Mesenchymal stem cell (in vitro differentiated cells and primary cell): ENCODE measurements around the gene SOX21.

Source experiments
- DNase-seq: peaks from one replicate; pipeline ENCODE4 v3.0.0-alpha.2; 2013
- H2AFZ ChIP-seq: one replicate; pipeline ENCODE4 v1.6.1; 2013; ENCODE audit warnings: low read depth, mild to moderate bottlenecking, control low read depth, inconsistent platforms, low read length, moderate library complexity
- H2AK5ac ChIP-seq: 2 replicates; pipeline ENCODE4 v1.6.1; 2013; ENCODE audit warnings: low read length, moderate library complexity, mild to moderate bottlenecking, inconsistent platforms; ENCODE audit not compliant: severe bottlenecking
- H2BK120ac ChIP-seq: one replicate; pipeline ENCODE4 v1.6.1; 2013; ENCODE audit warnings: low read depth, mild to moderate bottlenecking, inconsistent platforms, low read length, moderate library complexity
- H2BK12ac ChIP-seq, 2 experiments: one replicate each; pipeline ENCODE4 v1.6.1; 2013; ENCODE audit warnings: inconsistent platforms in 2 of 2, low read length in 2 of 2, mild to moderate bottlenecking in 2 of 2, moderate library complexity in 2 of 2, control low read depth in 1 of 2
- H2BK15ac ChIP-seq: one replicate; pipeline ENCODE4 v1.6.1; 2013; ENCODE audit warnings: mild to moderate bottlenecking, low read depth, inconsistent platforms; ENCODE audit not compliant: poor library complexity, severe bottlenecking
- H2BK5ac ChIP-seq: 2 replicates; pipeline ENCODE4 v1.6.1; 2013; ENCODE audit warnings: low read depth, mild to moderate bottlenecking, low read length, control low read depth, inconsistent platforms; ENCODE audit not compliant: poor library complexity, severe bottlenecking
- H3K14ac ChIP-seq, 2 experiments: one replicate each; pipeline ENCODE4 v1.6.1; 2013; ENCODE audit warnings: inconsistent platforms in 2 of 2, low read length in 2 of 2, control low read depth in 1 of 2, mild to moderate bottlenecking in 1 of 2, moderate library complexity in 1 of 2
- H3K18ac ChIP-seq, 2 experiments: one replicate each; pipeline ENCODE4 v1.6.1; 2013; ENCODE audit warnings: inconsistent platforms in 2 of 2, low read length in 2 of 2, control low read depth in 1 of 2, low read depth in 1 of 2, mild to moderate bottlenecking in 1 of 2
- H3K23ac ChIP-seq, 2 experiments: one replicate each; pipeline ENCODE4 v1.6.1; 2013; ENCODE audit warnings: inconsistent platforms in 2 of 2, low read length in 2 of 2, mild to moderate bottlenecking in 2 of 2, moderate library complexity in 2 of 2, control low read depth in 1 of 2
- H3K27ac ChIP-seq: 2 replicates; pipeline ENCODE4 v1.5.1; 2013; ENCODE audit warnings: mild to moderate bottlenecking, moderate library complexity, low read length, control low read depth, inconsistent platforms; ENCODE audit not compliant: poor library complexity, severe bottlenecking
- H3K27me3 ChIP-seq, 2 experiments: 2 replicates each; pipeline versions ENCODE4 v1.6.1 to v1.7.0; 2013; ENCODE audit warnings: low read length in 2 of 2, mild to moderate bottlenecking in 2 of 2, moderate library complexity in 2 of 2, control low read depth in 1 of 2, inconsistent platforms in 1 of 2; ENCODE audit not compliant: control insufficient read depth in 1 of 2, insufficient read depth in 1 of 2
- H3K36me3 ChIP-seq, 2 experiments: 2 replicates each; pipeline versions ENCODE4 v1.6.1 to v1.7.0; 2013; ENCODE audit warnings: low read length in 2 of 2, control low read depth in 1 of 2, inconsistent platforms in 1 of 2, low read depth in 1 of 2, mild to moderate bottlenecking in 1 of 2; ENCODE audit not compliant: insufficient read depth in 2 of 2, control insufficient read depth in 1 of 2
- H3K4ac ChIP-seq, 2 experiments: one replicate each; pipeline ENCODE4 v1.6.1; 2013; ENCODE audit warnings: inconsistent platforms in 2 of 2, low read length in 2 of 2, mild to moderate bottlenecking in 2 of 2, moderate library complexity in 2 of 2, control low read depth in 1 of 2, low read depth in 1 of 2
- H3K4me1 ChIP-seq: 2 replicates; pipeline ENCODE4 v1.6.1; 2013; ENCODE audit warnings: low read depth, low read length, control low read depth; ENCODE audit not compliant: control insufficient read depth, insufficient read depth
- H3K4me2 ChIP-seq: 2 replicates; pipeline ENCODE4 v1.6.1; 2013; ENCODE audit warnings: low read length, mild to moderate bottlenecking, inconsistent platforms; ENCODE audit not compliant: poor library complexity, severe bottlenecking
- H3K4me3 ChIP-seq, 2 experiments: 2 replicates each; pipeline versions ENCODE4 v1.5.1 to v1.7.0; 2013; ENCODE audit warnings: low read length in 2 of 2, mild to moderate bottlenecking in 2 of 2, control low read depth in 1 of 2, low read depth in 1 of 2; ENCODE audit not compliant: insufficient read depth in 1 of 2
- H3K79me1 ChIP-seq: replicated peaks from 2 replicates; pipeline ENCODE4 v1.6.1; 2013; ENCODE audit warnings: mild to moderate bottlenecking, control low read depth, low read length, inconsistent platforms; ENCODE audit not compliant: poor library complexity, severe bottlenecking
- H3K9ac ChIP-seq: 2 replicates; pipeline ENCODE4 v1.7.0; 2013; ENCODE audit warnings: mild to moderate bottlenecking, low read length, moderate library complexity
- H3K9me3 ChIP-seq: 2 replicates; pipeline ENCODE4 v1.7.0; 2013; ENCODE audit warnings: mild to moderate bottlenecking, low read length; ENCODE audit not compliant: control insufficient read depth
- H4K8ac ChIP-seq: one replicate; pipeline ENCODE4 v1.6.1; 2013; ENCODE audit warnings: inconsistent platforms, mild to moderate bottlenecking, low read length, moderate library complexity
- H4K91ac ChIP-seq: one replicate; pipeline ENCODE4 v1.6.1; 2013; ENCODE audit warnings: mild to moderate bottlenecking, low read length, inconsistent platforms
- WGBS: methylation state at CpG from one replicate; pipeline ENCODE4 v1.1.7; 2013; ENCODE audit warnings: mixed read lengths; 5-methylcytosine and 5-hydroxymethylcytosine counted together

The SOX21 gene

DNA sequence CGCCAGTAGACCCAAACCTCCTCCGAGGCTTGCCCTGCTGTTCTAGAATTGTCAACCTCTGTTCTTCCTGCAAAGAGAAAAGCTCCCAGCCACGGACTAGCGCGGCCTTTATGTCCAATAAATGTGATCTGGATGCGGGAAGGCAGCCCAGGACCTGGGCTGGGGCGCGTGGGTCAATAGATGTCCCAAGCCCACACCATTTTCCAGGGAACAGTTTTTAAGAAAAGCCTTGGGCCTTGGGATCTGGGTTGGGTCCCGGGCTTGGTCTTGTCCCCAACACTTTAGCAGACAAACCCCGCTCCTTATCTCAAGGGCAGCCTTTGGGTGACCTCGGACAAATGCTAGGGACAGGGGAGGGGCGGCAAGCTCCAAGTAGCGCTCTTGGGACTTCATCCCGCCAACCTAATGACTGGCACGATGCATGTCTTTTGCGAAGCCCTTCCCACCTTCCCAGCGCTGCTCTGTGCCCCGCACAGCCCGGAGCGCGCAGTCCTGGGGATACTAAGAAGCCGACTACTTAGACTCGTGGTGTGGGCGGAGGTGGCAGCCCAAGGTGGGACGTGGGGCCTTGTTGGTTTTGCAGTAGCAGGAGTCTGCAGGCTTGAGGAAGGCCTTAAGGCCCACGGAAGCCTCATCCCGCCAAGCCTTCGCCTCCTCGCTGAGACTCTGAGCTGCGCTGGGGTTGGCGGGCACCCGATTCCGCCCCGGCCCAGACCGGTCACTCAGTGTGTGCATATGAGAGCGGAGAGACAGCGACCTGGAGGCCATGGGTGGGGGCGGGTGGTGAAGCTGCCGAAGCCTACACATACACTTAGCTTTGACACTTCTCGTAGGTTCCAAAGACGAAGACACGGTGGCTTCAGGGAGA lies 10.8 kb downstream of the SOX21 start:
- no peak overlapping the region for H2BK5ac ChIP-seq
- no peak overlapping the region for H4K91ac ChIP-seq
- H3K4me1 ChIP-seq, result peaks cover 5% of the 10 kb centered on the region
- H3K4ac ChIP-seq, result no peak overlapping the region
- no peak overlapping the region for H3K27ac ChIP-seq
- no peaks in the 10 kb centered on the region for H3K9me3 ChIP-seq
- H3K18ac ChIP-seq, result no peak overlapping the region
- 67% methylated on average over 42 of the region's 42 CpGs for WGBS
- no peak overlapping the region for H2BK120ac ChIP-seq
- no peak overlapping the region for H3K23ac ChIP-seq
- H2BK12ac ChIP-seq, result no peak overlapping the region
- no peak overlapping the region for H2AK5ac ChIP-seq
- no peak overlapping the region for H3K14ac ChIP-seq
- no peaks in the 10 kb centered on the region for H3K79me1 ChIP-seq
- no peak for DNase-seq
- H4K8ac ChIP-seq, result no peak overlapping the region
- H2BK15ac ChIP-seq, result no peak overlapping the region
- no peak overlapping the region for H3K4me3 ChIP-seq
- no peak overlapping the region for H2AFZ ChIP-seq
- no peak overlapping the region for H3K4me2 ChIP-seq
- H3K9ac ChIP-seq, result no peak overlapping the region
- peaks cover 92 to 97% of the 10 kb centered on the region in 2 experiments for H3K27me3 ChIP-seq
- no peaks in the 10 kb centered on the region for H3K36me3 ChIP-seq

DNA sequence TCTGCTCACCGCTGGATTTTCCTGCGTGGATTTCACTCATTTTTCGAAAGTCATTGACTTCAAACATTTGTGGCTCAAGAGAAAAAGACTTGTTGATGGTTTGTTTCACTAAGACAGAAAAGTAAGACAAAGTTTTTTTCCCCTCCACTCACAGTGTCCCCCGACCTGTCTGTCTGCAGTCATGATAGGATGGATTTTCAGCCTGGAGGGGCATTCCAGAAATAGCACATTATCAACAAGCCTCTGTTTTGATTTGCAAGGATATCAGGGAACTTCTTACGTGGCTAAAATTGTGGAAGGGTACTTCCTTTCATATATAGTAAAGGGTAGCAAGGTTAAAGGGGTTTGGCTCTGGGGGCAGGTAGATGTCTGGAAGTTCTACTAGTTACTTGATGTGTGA lies 11.8 kb downstream of the SOX21 start:
- H3K23ac ChIP-seq, result no peak overlapping the region
- H3K9me3 ChIP-seq, result no peaks in the 10 kb centered on the region
- H2BK120ac ChIP-seq, result no peak overlapping the region
- no peak for DNase-seq
- H3K4ac ChIP-seq, result no peak overlapping the region
- no peak overlapping the region for H2BK12ac ChIP-seq
- H4K91ac ChIP-seq, result no peak overlapping the region
- no peak overlapping the region for H3K9ac ChIP-seq
- H3K4me1 ChIP-seq, result peaks cover 5% of the 10 kb centered on the region
- H3K18ac ChIP-seq, result no peak overlapping the region
- H2BK15ac ChIP-seq, result no peak overlapping the region
- no peaks in the 10 kb centered on the region for H3K79me1 ChIP-seq
- 85% methylated on average over 5 of the region's 5 CpGs for WGBS
- H4K8ac ChIP-seq, result no peak overlapping the region
- no peaks in the 10 kb centered on the region for H3K36me3 ChIP-seq
- H2AFZ ChIP-seq, result no peak overlapping the region
- H3K4me2 ChIP-seq, result no peak overlapping the region
- H3K27ac ChIP-seq, result no peak overlapping the region
- no peak overlapping the region for H2AK5ac ChIP-seq
- no peak overlapping the region for H3K14ac ChIP-seq
- H3K4me3 ChIP-seq, result no peak overlapping the region
- no peak overlapping the region for H2BK5ac ChIP-seq
- peaks cover 82 to 87% of the 10 kb centered on the region in 2 experiments for H3K27me3 ChIP-seq

DNA sequence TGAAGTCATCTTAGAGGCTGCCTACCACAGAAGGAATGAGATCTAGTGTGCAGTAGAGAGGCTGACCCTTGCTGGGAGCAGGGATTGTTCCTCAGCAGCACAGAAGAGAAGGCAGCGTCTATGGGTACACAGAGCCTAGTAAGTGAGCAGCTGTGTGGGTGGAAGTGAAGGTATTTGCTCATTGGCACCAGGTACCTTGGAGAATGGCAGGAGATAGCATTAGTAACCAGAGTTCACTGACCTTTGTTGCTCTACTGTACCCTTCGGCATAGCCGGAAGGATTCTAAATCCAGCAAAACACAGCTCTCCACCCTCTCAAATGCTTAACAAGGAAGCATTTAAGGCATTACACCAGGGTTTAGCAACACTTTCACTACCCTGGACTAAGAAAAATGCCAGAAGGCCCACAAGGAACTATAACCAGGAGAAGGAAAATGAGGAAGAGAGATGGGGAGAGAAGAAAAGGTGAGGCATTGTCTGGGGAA lies 12.3 kb downstream of the SOX21 start:
- Histone ChIP-seq H3K18ac (no peak overlapping the region), H3K14ac (no peak overlapping the region), H3K27me3 (peaks cover 78 to 83% of the 10 kb centered on the region in 2 experiments), H3K27ac (no peak overlapping the region), H3K23ac (no peak overlapping the region), H4K8ac (no peak overlapping the region), H3K36me3 (no peaks in the 10 kb centered on the region), H3K9me3 (no peaks in the 10 kb centered on the region), H2BK15ac (no peak overlapping the region), H2AFZ (no peak overlapping the region), H3K4me3 (no peak overlapping the region), H3K4me2 (no peak overlapping the region), H3K9ac (no peak overlapping the region), H2BK5ac (no peak overlapping the region), H2BK12ac (no peak overlapping the region), H2BK120ac (no peak overlapping the region), H4K91ac (no peak overlapping the region), H3K79me1 (no peaks in the 10 kb centered on the region), H3K4me1 (peaks cover 1% of the 10 kb centered on the region), H2AK5ac (no peak overlapping the region), H3K4ac (no peak overlapping the region)
- WGBS, result 97% methylated on average over 3 of the region's 3 CpGs
- no peak for DNase-seq

DNA sequence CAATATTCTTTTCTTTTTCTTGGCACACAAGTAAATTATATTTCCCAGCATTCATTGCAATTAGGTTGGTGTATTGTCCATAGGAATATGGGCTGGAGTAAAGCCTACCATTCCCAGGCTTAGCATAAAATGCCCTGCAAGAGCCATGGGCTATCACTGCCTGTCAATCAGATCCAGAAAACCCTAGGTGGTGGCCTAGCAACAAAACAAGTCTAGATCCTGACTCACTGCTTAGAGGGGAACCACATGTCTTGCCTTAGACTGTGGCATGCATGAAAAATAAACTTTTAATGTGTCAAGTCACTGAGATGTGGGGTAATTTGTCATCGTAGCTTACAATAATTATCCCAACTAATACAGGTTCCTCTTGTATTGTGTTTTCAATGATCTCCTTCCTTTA lies 16.2 kb downstream of the SOX21 start:
- no peak overlapping the region for H3K4me2 ChIP-seq
- 100% methylated on average over 1 of the region's 1 CpG for WGBS
- H3K4me1 ChIP-seq, result no peaks in the 10 kb centered on the region

More for the DNA sequence above, 16.2 kb downstream of the SOX21 start:
- Histone ChIP-seq H2BK12ac (no peak overlapping the region), H2AFZ (no peak overlapping the region), H2BK15ac (no peak overlapping the region), H3K9ac (no peak overlapping the region), H3K14ac (no peak overlapping the region), H3K36me3 (no peaks in the 10 kb centered on the region), H2AK5ac (no peak overlapping the region), H2BK120ac (no peak overlapping the region), H3K18ac (no peak overlapping the region), H4K8ac (no peak overlapping the region), H3K79me1 (no peaks in the 10 kb centered on the region), H2BK5ac (no peak overlapping the region), H3K4ac (no peak overlapping the region), H3K27me3 (peaks cover 61 to 62% of the 10 kb centered on the region in 2 experiments), H3K23ac (no peak overlapping the region), H4K91ac (no peak overlapping the region), H3K9me3 (no peaks in the 10 kb centered on the region), H3K27ac (no peak overlapping the region), H3K4me3 (no peak overlapping the region)
- DNase-seq, result no peak
